ENCODE measurements around the gene SMIM12.

DNA sequence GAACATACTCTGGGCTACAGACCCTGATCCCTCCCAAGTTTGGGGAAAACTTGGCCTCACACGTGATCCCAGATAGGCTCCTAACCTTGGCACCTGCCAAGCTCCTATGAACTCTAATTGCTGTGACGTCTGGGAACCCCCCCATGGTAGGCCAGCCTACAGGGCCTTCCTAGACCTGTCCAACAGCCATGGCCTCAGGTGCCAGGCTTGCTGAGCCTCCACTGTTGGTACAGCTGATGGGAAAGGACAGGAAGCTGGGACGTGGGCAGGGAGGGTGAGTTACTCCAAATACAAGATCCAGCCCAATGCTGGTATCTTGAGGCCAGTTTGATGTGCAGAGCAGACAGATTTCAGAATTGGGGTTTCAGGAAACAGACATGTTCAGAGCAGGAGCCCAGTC lies 19.1 kb downstream of the SMIM12 start:
- TF ChIP-seq, protein P1, sequence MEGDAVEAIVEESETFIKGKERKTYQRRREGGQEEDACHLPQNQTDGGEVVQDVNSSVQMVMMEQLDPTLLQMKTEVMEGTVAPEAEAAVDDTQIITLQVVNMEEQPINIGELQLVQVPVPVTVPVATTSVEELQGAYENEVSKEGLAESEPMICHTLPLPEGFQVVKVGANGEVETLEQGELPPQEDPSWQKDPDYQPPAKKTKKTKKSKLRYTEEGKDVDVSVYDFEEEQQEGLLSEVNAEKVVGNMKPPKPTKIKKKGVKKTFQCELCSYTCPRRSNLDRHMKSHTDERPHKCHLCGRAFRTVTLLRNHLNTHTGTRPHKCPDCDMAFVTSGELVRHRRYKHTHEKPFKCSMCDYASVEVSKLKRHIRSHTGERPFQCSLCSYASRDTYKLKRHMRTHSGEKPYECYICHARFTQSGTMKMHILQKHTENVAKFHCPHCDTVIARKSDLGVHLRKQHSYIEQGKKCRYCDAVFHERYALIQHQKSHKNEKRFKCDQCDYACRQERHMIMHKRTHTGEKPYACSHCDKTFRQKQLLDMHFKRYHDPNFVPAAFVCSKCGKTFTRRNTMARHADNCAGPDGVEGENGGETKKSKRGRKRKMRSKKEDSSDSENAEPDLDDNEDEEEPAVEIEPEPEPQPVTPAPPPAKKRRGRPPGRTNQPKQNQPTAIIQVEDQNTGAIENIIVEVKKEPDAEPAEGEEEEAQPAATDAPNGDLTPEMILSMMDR (IDR thresholded peaks at IDR 0.05) = no peak
- no peak for TF ChIP-seq EZH2 (IDR thresholded peaks at IDR 0.05)

Measured in neural progenitor cell (in vitro differentiated cells).